ENCODE results near the gene PRR7.
A peak's percentile ranks its signal among the peaks of the same experiment; 100 is the strongest.
"Not testable (repeated sequence)": the region's sequence is repeated elsewhere in the genome, so short reads cannot be mapped to it uniquely, and the experiment has no call there.

PRR7 gene

DNA sequence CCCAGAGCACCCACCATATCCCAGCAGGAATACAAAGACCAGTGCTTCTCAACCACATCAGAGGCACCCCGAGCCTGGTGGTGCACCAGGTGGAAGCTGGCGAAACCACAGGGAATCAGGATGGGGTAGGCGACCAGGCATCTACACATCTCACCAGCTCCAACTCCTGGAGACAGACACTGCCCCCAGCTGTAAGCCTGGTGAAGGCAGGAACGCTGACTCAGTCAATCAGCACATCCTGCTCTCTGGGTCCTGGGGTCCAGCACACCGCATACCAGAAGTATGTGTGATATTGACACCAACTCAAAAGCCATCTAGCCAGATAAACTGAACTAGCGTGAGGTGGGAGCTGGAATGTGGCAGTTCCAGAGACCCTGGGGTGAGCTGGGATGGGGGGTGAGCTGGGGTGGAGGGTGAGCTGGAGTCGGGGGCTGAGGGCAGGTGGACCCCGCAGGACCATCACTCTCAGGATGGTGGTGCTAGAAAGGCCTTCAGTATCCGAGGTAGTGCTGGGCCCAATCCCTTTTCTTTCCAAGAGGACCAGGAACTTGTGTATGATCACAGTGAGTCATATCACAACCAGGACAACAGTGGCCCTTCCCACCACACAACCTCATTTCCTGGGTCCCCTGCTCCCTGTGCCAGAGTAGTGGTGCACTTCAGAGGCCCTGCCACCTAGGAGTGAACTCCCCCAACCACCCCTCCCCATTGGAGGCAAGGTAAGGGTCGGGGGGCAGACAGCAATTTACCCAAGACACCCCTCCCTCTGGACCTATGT lies 24.3 kb downstream of the PRR7 start:
- no peak for DNase-seq

DNA sequence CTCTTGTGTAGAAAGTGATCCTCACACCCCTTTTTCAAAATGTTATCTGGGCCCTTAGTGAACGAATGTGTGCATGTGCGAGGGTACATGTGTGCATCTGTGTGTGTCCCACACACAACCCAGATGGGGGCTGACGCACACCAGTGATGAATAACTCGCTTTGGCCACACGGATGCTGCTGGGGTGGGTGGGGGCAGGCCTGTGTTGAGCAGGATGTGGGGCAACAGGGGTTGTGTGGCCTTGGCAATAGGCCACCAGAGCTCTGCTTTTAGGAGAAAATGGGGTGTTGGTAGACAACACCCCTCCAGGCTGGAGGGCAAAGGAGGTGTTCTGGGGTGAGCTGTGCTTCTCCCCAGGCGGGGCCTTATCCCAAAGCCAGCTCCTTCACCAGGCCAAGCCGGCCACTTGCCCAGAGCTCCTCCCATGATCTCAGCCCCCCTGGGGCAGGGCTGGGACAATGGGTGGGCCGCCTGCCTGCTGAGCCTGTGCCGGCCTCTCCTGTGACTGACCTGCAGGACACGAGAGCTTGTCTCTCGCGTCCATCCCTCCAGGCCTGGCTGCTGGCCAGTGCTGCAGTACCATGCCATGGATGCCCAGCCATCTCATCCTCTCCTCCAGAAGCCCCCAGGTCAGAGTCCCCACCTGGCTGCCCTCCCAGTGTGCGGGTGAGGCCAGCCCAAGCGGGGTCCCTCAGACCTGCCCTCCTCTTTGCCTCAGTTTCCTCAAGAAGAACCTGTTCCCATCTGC lies 25.2 kb downstream of the PRR7 start:
- DNase-seq = no peak

DNA sequence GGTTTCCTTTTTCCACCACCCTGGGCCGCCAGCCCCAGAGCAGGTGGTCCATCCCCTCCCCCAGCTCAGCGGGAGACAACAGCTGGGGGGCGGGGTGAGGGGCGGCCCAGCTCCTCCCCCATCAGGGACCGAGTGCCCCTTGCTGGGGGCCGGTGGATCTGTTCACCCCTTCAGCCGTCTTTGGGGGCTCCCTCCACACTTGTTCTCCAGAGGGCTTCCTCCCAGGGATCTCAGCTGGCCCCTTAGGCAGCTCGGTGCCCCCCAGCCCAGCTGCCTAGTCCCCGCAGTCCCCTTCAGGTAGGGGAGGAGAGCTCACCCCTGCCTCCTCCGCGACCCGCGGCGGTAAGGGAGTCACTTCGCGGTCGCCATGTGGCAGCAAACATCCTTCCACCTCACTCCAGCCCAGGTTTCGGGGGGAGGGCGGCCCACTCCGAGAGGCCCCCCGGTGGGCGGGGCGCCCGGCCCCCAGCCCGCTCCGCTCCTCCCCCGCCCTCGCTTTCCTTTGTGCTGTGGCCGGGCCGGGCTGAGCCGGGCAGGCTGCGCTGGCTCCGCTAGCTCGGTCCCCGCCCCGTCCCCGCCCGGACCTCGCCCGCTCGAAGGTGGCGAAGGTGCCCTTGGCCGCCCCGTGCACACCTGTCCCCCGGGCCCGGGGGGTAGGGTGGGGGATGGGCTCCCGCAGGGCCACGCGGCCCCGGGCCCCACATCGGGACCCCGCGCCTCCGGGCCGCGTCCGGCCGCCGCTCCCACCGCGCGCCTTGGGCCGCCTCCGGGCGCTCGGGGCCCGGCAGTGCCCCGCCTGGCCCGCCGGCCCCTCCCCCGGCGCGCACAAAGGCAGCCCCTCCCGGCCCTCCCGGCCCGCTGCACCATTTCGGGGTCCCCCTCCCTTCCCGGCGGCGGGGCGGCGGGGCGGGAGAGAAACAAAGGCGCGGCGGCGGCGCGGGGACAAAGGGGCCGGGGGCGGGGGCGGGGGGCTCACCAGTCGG lies 26.1 kb downstream of the PRR7 start:
- DNase-seq = peak; percentile 42

DNA sequence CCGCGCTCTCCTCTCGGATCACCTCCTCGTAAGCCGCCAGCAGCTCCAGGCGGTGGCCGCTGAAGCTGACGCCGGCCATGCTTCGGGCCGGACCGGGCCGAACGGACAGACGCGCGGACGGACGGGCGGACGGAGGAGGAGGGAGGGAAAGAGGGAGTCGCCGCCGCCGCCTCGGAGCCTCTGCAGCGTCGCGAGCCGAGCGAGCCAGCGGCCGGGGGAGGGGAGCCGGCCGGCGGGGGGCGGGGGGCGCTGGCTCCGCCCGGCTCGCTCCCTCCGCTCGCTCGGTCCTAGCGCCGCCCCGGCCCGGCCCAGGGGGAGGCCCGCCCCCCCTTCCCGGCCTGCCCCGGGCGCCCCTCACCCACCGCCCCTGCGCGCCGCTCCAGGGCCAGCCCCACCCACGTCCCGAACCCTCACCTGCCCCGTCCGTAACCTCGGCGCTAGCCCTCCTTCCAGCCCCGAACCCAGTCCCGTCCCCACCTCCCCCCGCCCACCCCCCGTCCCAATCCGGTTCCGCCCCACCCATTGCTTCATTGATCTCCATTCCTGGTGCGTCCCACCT lies 26.9 kb downstream of the PRR7 start, which contains the start of gene DBN1:
DBN1 (minus strand) TSS at position 192 of the 559 bp plus-strand sequence; CDS start at position 79, 113 bp downstream.
- DNase-seq = no peak

DNA sequence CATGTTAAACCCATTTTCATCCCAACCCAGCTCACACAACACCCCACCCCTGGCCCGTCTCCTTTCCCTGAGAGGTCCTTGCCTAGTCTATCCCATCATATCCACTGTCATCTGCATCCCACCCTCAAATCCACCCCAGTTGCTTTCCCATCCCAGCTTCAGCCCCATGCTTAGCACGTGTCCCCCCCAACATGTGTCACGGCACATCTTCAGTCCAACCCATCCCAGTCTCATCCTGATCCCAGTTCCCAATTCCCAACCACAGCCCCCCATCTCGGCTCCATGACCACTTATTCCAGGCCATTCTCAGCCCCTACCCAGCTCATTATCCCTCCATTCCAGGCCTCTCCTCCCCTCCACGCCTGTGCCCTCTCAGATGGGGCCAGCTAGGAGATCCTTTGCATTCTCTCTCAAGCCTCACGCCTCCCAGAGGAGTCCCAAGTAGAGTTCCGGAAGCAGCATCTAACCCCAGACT lies 27.4 kb downstream of the PRR7 start:
- DNase-seq = no peak

DNA sequence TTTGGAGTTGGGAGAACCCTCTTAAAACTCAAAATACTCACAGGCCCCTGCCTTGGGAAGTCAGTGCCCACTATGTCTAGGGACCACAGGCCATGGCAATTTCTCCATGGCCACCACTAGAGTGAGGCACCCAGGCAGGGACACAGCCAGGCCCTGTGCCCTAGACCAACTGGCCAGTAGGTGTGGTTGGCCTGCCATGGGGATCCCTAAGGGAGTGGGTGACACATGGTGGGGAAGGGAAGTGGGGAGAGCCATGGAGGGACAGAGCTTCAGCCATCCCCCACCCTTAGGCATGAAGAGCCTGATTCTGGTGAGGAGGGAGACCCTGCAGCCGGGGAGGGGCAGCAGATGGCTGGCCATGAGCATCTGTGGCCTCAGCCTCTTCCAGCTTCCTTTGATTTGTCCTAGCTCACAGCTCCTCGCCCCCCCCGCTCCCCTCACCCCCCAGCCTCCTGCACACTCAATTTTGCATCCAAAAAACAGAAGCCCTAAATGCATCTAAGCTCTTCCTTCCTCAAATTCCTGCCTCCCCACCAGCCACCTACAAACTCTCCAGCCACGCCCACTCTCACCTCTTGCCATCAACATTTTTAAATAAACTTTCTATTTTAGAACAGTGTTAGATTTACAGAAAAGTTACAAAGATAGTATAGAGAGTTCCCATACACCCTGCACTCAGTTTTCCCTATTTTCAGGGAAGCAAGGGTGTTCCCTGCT lies 28.4 kb downstream of the PRR7 start:
- DNase-seq = no peak

DNA sequence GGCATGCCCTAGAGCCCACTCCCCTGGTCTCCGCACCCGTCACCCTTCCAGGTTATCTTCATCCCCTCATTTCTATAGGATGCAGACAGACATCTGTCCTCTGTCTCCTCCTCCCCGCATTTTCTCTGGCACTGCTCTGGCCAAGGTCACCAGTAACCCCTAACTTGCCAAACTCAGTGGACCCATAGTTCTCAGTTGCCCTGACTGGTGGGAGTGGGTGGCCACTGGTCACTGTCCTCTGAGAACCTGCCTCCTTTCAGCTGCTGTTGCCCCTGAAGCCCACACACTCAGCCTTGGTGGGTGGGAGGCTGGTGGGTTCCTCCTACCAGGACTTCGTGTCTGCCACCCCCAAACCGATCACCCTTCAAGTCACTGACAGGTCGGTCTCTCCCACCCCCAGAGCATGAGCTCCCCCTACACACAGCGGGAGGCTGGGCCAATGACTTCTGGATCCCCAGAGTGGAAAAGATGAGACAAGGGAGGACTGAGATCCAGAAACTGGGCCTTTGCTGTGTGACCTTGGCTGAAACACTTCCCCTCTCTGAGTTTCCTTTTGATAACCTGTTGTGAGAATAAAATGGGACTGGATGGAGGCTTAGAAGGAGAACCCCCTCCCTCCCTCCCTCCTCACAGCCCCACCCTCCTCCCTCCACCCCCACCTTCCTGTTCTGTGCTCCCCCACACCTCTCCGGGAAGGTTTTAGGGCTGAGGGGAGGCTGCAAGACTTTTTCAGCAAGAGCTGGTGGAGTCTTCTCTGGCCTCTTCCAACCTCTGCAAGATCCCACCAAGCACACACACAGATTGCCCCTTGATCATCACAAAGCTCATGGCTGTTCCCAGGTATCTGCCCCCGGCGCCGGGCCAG lies 29.2 kb downstream of the PRR7 start:
- DNase-seq = no peak

DNA sequence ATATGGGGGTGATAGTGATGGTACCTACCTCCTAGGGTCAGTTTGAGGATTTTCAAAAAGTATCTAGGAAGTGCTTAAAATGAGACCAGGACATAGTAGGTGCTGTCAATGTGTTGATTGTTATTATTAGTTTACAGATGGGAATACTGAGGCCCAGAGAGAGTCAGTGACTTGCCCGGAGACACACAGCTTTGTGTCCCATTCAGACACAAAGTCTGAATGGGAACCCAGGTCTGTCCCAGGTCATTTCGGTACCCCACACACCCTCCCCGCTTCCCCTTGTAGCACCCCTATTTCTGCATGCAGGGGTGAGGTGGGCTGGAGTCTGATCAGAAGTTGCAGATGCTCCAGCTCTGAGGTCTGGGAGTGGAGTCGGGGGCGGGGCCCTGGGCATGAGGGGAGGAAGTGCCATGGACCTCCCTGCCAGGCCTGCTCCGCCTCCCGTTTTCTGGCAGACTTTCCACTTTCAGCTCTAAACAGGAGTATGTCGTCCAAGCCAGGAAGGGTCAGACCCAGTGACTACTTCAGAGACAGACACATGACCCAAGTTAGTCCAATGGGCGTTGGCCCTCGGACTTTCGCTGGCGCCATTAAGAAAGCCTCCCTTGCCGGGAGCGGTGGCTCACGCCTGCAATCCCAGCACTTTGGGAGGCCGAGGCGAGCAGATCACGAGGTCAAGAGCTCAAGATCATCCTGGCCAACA lies 30.1 kb downstream of the PRR7 start:
- DNase-seq = no peak

DNA sequence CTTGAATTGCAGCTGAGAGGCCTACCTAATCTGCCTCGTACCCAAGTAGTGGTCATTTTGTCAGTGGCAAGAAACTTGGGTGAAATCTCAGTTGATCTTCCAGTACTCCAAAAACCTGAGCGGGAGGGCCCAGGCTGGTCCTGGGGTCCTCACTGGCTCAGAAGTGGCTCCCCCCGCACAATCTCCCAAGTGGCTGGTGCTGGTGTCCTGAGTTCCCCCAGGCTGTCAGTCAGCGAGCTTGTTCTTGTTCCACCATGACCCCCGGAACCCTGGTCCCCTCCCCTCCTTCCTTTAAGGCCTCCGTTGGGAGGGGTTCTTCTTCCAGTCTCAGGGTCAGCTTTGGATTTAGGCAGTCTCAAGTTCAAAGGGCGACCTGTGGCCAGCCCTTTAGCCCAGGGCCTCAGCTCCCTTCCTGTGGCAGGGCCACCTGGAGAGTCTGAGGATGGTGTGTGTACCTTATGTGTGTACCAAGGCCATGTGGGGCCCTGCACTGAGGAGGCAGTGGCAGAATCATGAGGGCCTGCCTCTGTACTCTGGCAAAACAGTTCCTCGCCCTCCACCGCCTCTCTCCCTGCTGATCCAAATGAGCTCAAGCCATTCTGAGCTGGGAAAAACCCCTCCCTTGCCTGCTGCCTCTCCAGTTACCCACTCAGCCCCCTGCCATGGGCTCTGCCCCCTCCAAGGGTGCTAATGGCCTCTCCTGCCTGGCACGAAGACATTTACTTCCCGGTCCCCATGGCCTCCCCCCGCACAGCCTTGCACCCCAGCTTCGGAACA lies 31.3 kb downstream of the PRR7 start:
- no peak for DNase-seq

DNA sequence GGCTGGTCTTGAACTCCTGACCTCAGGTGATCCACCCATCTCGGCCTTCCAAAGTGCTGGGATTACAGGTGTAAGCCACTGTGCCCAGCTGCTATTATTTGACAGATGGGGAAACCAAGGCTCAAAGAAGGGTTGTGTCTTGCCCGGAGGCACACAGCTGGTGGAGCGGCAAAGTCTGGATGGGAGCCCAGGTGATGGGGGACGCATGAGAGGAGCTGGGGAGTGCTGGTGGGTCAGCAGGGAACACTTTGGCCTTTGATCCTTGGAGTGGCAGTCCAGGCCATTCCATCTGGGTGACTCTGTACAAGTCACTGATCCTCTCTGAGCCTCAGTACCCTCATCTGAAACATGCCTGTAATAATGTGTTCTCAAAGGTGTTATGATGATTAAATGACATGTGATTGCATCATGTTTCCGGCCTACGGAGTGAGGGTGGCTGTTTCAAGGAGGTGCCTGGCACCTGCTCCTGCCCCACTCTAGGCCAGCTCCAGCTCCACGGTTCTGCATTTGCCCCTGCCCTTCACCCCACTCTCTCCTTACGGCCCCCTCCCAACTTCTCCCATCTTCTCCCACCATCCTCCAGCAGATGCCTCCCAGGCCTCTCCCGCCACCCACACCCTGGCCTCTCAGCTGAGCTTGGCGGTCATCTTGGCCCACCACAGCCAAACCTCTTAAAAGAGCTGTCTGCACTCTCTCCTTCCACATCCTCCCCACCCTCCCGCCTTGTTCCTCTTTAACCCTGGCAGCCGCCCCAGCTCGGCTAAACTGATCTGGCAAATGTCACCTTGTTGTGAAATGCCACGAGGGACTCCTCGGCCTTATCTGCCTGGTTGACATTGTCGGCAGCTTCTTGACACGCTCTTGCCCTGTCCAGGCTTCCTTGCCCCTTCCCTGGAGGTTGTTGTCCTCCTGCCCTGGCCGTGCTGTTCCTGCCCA lies 32.4 kb downstream of the PRR7 start:
- DNase-seq = no peak

DNA sequence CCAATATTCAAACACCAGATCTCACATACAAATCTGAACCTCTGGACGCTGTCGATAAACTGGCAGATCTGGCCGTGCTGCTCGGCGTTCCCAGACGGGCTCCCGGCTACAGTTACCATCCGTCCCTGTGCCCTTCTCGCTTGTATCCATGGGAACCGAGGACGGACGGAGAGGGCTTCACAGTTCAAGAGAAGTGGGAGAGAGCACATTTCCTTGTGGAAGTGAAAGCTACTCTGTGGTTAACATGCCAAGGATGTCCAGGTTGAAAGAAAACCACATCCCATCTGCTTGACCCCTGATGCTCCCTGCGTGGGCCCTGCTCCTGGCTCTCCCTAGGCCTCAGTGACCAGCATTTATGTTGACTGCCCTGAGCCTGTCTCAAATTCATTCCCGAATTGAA lies 33.2 kb downstream of the PRR7 start:
- no peak for DNase-seq

DNA sequence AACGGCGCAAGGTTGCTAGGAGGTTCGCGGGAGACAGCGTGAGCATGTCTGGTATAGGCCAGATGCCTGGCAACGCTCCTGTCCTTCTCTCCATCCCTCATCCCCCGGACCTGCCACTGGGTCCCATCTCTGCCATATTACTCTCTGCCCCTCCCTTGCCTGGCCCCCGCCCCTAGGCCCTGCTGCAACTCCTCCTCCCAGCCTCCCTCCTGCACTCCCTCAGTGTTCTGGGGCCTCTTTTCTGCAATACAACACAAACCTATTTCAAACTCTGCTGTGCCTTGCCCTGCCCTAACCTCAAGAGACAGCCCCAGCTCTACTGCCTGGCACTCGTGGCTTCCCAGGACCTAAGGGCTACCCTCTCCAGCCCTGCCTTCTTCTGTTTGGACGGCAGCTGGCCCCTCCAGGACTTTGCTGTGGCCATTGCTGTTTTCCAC lies 35.8 kb downstream of the PRR7 start:
- DNase-seq = no peak

DNA sequence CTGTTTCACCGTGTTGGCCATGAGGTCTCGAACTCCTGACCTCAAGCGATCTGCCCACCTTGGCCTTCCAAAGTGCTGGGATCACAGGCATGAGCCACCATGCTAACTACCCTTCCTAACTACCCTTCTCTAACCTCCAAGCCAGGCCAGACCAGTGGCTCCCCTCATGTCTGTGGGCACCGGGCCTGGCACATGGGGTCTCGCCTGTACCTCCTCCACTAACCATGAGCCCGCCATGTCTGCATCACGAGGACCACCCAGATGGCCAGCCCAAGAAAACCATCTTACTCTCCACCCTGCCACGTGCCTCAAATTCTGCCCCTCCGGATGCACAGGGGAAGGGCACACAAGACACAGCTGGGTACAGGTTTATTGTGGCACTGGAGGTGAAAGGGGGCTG lies 36.4 kb downstream of the PRR7 start:
- no peak for DNase-seq

DNA sequence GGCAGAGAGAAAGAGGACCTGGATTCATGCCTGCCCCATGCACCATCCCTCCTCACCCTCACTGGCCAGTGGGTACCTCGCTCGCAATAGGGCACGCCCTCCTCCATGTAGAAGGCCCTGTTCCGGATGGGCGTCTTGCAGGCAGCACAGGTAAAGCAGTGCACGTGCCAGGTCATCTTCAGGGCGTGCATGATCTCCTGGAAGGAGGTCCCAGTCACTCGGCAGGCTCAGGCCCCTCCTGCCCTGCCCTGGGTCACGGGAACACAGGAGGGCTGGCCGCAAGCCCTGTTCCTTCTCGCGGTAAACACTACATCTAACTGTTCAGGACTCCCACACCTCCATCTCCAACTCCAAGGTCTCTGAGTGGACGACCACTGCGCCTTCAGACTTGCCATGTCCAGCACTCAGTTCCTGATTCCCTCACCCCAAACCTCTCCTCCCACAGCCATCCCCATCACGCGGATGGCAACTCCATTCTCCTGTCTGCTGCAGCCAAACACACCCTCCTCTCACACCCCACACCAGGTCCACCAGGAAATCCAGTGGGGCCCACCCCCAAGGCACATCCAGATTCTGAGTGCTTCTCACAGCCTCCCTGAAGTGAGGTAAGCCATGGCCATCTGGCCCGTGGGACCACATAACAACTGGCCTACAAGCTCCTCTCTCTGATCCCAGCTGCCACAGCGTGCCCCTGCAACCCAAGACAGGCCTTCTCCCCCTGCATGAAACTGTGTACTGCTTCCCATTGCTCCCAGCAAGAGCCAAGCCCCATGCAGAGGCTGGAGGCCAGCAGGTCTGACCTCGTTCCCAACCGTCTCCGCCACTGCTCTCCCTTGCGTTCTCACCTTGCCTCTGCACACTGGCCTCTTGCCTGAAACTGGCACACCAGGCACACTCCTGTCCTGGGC lies 37.6 kb downstream of the PRR7 start:
- DNase-seq = no peak

DNA sequence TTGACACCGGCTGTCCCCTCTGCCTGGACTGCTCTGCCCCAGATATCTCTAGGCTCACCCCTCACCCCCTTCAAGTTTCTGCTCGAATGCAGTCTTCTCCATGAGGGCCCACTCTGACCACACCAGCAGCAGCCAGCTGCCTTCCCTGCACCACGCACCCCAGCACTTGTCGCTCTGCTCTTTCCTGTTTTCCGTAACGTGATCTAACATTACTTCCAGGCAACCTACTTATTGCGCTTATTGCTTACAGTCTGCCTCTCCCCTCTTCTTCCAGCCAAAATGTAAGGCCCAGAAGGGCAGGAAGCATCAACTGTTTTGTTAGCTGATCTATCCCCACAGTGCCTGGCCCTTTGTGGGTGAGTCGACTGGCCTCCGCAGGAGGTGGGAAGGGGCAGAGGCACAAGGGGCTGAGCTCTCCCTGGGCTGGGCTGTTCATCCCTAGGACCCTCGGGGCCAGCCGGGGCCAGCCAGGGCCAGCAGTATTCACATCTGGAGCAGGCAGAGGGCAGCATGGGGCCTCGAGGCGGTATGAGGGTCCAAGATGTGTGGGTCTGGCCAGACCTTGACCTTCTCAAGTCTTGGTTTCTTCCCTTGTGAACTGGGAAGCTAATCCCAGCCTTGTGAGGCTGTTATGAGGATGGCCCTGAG lies 38.4 kb downstream of the PRR7 start:
- DNase-seq = no peak

DNA sequence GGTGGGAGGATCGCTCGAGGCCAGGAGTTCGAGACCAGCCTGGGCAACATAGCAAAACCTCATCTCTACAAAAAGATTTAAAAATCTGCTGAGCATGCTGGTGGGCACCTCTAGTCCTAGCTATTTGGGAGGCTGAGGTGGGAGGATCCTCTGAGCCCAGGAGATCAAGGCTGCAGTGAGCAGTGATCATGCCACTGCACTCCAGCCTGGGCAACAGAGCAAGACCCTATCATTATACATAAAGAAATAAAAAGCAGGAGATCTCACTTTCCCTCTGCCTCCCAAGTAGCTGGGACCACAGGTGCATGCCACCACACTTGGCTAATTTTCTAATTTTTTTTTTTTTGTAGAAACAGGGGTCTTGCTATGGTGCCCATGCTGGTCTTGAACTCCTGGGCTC lies 39.1 kb downstream of the PRR7 start:
- not testable (repeated sequence) for DNase-seq

DNA sequence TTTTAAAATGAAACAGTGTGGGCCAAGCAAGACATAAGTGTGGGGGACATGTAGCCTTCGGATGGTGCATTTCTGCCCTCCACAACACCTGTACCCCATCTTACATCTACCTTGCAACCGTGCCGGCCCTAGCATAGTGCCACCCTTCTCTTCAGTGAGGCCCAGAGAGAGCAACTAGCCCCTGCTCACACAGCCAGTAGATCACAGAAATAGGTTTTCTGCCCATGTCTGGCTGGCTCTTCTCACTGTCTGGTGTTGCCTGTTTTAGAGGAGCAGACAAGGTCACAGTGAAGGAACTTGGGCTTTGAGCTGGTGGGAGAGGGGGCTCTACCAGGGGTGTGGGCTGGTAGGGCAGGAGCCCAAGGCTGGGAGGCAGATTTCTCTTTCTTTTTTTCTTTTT lies 39.6 kb downstream of the PRR7 start:
- no peak for DNase-seq
